Neural cell (in vitro differentiated cells): ENCODE data around the gene TLE7. TPM values are rescaled to one million over a fixed set of nuclear protein-coding genes. Genes with fewer than 3 reads are reported as not detected.

Experiments used
- H2AFZ ChIP-seq: fragments of 200-600, 300-800 bp; sonication (generic), shearing (Covaris generic); 2 replicates; pipeline ENCODE4 v1.6.0; 2014; ENCODE audit warnings: low read depth, mild to moderate bottlenecking, antibody characterized with exemption, low read length, moderate library complexity
- H3F3A ChIP-seq: fragments of 200-600 bp; shearing (Covaris generic); 2 replicates; pipeline ENCODE4 v1.6.1; 2016; ENCODE audit warnings: mild to moderate bottlenecking, moderate library complexity, mixed read lengths, antibody characterized with exemption, low read length; ENCODE audit not compliant: insufficient read depth, poor library complexity, severe bottlenecking
- H3K27ac ChIP-seq: fragments of 200-600, 300-800 bp; sonication (generic), shearing (Covaris generic); 2 replicates; pipeline ENCODE4 v1.5.1; 2014; ENCODE audit warnings: mild to moderate bottlenecking, low read length, moderate library complexity
- H3K27me3 ChIP-seq: fragments of 300-800, 200-600 bp; sonication (generic), shearing (Covaris generic); 2 replicates; pipeline ENCODE4 v1.6.0; 2014; ENCODE audit warnings: mild to moderate bottlenecking, low read depth, low read length, moderate library complexity; ENCODE audit not compliant: insufficient read depth
- H3K36me3 ChIP-seq: fragments of 300-800, 200-600 bp; sonication (generic), shearing (Covaris generic); 2 replicates; pipeline ENCODE4 v1.5.1; 2014; ENCODE audit warnings: mild to moderate bottlenecking, antibody characterized with exemption, low read length, moderate library complexity; ENCODE audit not compliant: insufficient read depth
- H3K4me2 ChIP-seq: fragments of 300-800, 200-600 bp; sonication (generic), shearing (Covaris generic); 2 replicates; pipeline ENCODE4 v1.6.0; 2014; ENCODE audit warnings: mild to moderate bottlenecking, low read length
- H3K4me3 ChIP-seq: fragments of 300-800, 200-600 bp; sonication (generic), shearing (Covaris generic); 2 replicates; pipeline ENCODE4 v1.5.1; 2014; ENCODE audit warnings: mild to moderate bottlenecking, low read length, moderate library complexity
- H3K79me2 ChIP-seq: fragments of 200-600 bp; shearing (Covaris generic); replicated peaks from 2 replicates; pipeline ENCODE4 v1.6.0; 2014; ENCODE audit warnings: mild to moderate bottlenecking, low read length, moderate library complexity; ENCODE audit not compliant: insufficient read depth
- H3K9ac ChIP-seq: fragments of 300-800, 200-600 bp; sonication (generic), shearing (Covaris generic); 2 replicates; pipeline ENCODE4 v1.6.1; 2016; ENCODE audit warnings: mild to moderate bottlenecking, low read length, mixed read lengths
- H3K9me2 ChIP-seq: fragments of 200-600 bp; shearing (Covaris generic); 2 replicates; pipeline ENCODE4 v1.6.1; 2016; ENCODE audit warnings: mild to moderate bottlenecking, low read length, mixed read lengths; ENCODE audit not compliant: insufficient read depth
- H3K9me3 ChIP-seq: fragments of 200-600, 300-800 bp; sonication (generic), shearing (Covaris generic); 2 replicates; pipeline ENCODE4 v1.6.1; 2016; ENCODE audit warnings: mild to moderate bottlenecking, mixed run types, low read length, moderate library complexity, mixed read lengths
- H4K20me1 ChIP-seq: fragments of 200-600 bp; shearing (Covaris generic); 2 replicates; pipeline ENCODE4 v1.6.1; 2016; ENCODE audit warnings: mild to moderate bottlenecking, mixed run types; ENCODE audit not compliant: insufficient read depth
- EP300 ChIP-seq: fragments of 450-650 bp; conservative IDR thresholded peaks from 2 replicates; pipeline ENCODE4 v1.6.1; 2014; ENCODE audit warnings: antibody characterized with exemption, mild to moderate bottlenecking, moderate library complexity; ENCODE audit not compliant: poor library complexity, severe bottlenecking
- EZH2 ChIP-seq: fragments of 200-600, 300-800 bp; shearing (Covaris generic), sonication (generic); IDR thresholded peaks from 2 replicates; pipeline ENCODE4 v1.6.1; 2014; ENCODE audit warnings: antibody characterized with exemption, low read length, borderline replicate concordance, mild to moderate bottlenecking; ENCODE audit not compliant: insufficient read depth, poor library complexity, severe bottlenecking
- MXI1 ChIP-seq: fragments of 450-650 bp; conservative IDR thresholded peaks from 2 replicates; pipeline ENCODE4 v1.6.1; 2014; ENCODE audit warnings: antibody characterized with exemption, mild to moderate bottlenecking; ENCODE audit not compliant: poor library complexity, severe bottlenecking
- POLR2AphosphoS5 ChIP-seq: IDR thresholded peaks from 2 replicates; pipeline ENCODE4 v1.6.1; 2012
- RAD21 ChIP-seq: fragments of 450-650 bp; conservative IDR thresholded peaks from 2 replicates; pipeline ENCODE4 v1.6.1; 2014; ENCODE audit warnings: antibody characterized with exemption, mild to moderate bottlenecking, moderate library complexity
- SMC3 ChIP-seq: fragments of 450-650 bp; conservative IDR thresholded peaks from 2 replicates; pipeline ENCODE4 v1.6.1; 2014; ENCODE audit warnings: antibody characterized with exemption, mild to moderate bottlenecking, moderate library complexity; ENCODE audit not compliant: poor library complexity
- TAF1 ChIP-seq: IDR thresholded peaks from 2 replicates; pipeline ENCODE4 v1.6.1; 2012; ENCODE audit warnings: low read depth
- polyA plus RNA-seq: library from polyadenylated mRNA; depleted of rRNA; stranded (reverse); fragments of >200 nt; gene quantifications from 2 replicates; pipeline ENCODE4 v1.2.3, GENCODE V29; 2014
- TF ChIP-seq, protein P1 (sequence below): IDR thresholded peaks from 2 replicates; pipeline ENCODE4 v1.6.1; 2012; ENCODE audit warnings: borderline replicate concordance
- TF ChIP-seq, protein P2 (sequence below): fragments of 450-650 bp; IDR thresholded peaks from 2 replicates; pipeline ENCODE4 v1.5.1; 2014; ENCODE audit warnings: antibody characterized with exemption, mild to moderate bottlenecking, moderate library complexity; ENCODE audit not compliant: poor library complexity, severe bottlenecking

TLE7 gene
- polyA plus RNA-seq, 1 donor from 2014 or later, result not detected

DNA sequence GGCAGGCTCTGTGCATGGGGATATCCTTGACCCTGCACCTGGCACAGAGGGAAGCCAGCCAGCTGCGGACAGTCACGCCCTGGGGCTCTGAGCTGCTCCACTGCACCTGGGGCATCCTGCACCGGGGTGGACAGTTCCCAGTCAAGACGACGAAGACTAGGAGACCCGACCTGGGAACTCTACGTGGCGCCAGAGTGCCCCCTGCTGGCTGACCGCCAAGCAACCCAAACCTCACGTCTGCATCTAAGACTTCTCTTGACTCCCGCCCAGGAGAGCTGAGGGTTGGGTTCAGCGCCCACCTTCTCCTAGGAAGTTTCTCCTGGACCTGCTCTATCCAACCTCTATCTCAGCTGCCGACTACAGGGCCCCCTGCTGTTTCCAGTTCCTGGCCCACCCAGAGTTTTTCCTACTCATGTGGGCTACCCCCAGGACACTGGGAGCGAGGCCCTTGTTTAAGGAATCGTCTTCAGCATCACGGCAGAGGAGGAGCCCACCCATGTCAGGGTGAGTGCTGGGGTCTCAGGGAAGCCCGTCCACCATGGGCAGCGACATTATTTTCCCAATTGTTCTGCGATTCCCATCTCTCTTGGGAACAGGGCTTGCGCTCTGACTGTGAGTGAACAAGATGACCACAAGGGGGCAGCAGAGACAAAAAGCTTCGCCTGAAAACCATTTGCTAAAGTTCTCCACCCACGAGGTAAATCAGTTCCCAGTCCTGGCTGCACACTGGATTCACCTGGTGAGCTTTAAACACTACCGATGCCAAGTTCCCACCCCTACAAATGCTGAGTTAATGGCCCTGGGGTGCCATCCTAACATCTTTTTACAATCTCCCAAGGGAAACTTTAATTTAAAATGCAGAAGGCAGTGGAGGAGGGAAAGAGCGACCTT lies 29.3 kb downstream of the TLE7 start:
- H3K9me2 ChIP-seq, result no peaks in the 10 kb centered on the region
- H3K9me3 ChIP-seq, result no peaks in the 10 kb centered on the region
- H4K20me1 ChIP-seq, result no peaks in the 10 kb centered on the region
- TF ChIP-seq SMC3 (peak; percentile 84), EZH2 (no peak), TAF1 (no peak), EP300 (no peak), MXI1 (no peak), RAD21 (peak; percentile 75), POLR2AphosphoS5 (no peak)
- TF ChIP-seq, protein P1, sequence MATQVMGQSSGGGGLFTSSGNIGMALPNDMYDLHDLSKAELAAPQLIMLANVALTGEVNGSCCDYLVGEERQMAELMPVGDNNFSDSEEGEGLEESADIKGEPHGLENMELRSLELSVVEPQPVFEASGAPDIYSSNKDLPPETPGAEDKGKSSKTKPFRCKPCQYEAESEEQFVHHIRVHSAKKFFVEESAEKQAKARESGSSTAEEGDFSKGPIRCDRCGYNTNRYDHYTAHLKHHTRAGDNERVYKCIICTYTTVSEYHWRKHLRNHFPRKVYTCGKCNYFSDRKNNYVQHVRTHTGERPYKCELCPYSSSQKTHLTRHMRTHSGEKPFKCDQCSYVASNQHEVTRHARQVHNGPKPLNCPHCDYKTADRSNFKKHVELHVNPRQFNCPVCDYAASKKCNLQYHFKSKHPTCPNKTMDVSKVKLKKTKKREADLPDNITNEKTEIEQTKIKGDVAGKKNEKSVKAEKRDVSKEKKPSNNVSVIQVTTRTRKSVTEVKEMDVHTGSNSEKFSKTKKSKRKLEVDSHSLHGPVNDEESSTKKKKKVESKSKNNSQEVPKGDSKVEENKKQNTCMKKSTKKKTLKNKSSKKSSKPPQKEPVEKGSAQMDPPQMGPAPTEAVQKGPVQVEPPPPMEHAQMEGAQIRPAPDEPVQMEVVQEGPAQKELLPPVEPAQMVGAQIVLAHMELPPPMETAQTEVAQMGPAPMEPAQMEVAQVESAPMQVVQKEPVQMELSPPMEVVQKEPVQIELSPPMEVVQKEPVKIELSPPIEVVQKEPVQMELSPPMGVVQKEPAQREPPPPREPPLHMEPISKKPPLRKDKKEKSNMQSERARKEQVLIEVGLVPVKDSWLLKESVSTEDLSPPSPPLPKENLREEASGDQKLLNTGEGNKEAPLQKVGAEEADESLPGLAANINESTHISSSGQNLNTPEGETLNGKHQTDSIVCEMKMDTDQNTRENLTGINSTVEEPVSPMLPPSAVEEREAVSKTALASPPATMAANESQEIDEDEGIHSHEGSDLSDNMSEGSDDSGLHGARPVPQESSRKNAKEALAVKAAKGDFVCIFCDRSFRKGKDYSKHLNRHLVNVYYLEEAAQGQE, result no peak
- TF ChIP-seq, protein P2, sequence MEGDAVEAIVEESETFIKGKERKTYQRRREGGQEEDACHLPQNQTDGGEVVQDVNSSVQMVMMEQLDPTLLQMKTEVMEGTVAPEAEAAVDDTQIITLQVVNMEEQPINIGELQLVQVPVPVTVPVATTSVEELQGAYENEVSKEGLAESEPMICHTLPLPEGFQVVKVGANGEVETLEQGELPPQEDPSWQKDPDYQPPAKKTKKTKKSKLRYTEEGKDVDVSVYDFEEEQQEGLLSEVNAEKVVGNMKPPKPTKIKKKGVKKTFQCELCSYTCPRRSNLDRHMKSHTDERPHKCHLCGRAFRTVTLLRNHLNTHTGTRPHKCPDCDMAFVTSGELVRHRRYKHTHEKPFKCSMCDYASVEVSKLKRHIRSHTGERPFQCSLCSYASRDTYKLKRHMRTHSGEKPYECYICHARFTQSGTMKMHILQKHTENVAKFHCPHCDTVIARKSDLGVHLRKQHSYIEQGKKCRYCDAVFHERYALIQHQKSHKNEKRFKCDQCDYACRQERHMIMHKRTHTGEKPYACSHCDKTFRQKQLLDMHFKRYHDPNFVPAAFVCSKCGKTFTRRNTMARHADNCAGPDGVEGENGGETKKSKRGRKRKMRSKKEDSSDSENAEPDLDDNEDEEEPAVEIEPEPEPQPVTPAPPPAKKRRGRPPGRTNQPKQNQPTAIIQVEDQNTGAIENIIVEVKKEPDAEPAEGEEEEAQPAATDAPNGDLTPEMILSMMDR, result peak; percentile 86
- H3K4me3 ChIP-seq, result peak overlapping the region; percentile 39
- peak overlapping the region; percentile 19 for H2AFZ ChIP-seq
- H3K9ac ChIP-seq, result no peak overlapping the region
- no peak overlapping the region for H3K27ac ChIP-seq
- no peaks in the 10 kb centered on the region for H3F3A ChIP-seq
- no peak overlapping the region for H3K4me2 ChIP-seq
- no peaks in the 10 kb centered on the region for H3K79me2 ChIP-seq
- no peaks in the 10 kb centered on the region for H3K27me3 ChIP-seq
- H3K36me3 ChIP-seq, result no peaks in the 10 kb centered on the region

- H3K36me3 ChIP-seq, result no peaks in the 10 kb centered on the region
- H4K20me1 ChIP-seq, result no peaks in the 10 kb centered on the region
- no peak overlapping the region for H3K9ac ChIP-seq
- no peaks in the 10 kb centered on the region for H3F3A ChIP-seq
- H3K9me2 ChIP-seq, result no peaks in the 10 kb centered on the region
- H3K4me3 ChIP-seq, result no peak overlapping the region
- no peak overlapping the region for H3K4me2 ChIP-seq
- no peaks in the 10 kb centered on the region for H3K9me3 ChIP-seq
- TF ChIP-seq TAF1 (no peak), MXI1 (no peak), POLR2AphosphoS5 (no peak), EP300 (no peak), SMC3 (no peak), RAD21 (no peak), EZH2 (no peak)
- TF ChIP-seq, protein P1, result no peak
- TF ChIP-seq, protein P2, result no peak
- H3K27me3 ChIP-seq, result no peaks in the 10 kb centered on the region
- no peak overlapping the region for H2AFZ ChIP-seq
- no peaks in the 10 kb centered on the region for H3K79me2 ChIP-seq
- no peak overlapping the region for H3K27ac ChIP-seq
Measured at GRCh38 chr16:71410146-71410545, 31.7 kb downstream of the TLE7 start.
